ENCODE measurements around the gene ATP7B.
"Not testable (repeated sequence)": the region's sequence is repeated elsewhere in the genome, so short reads cannot be mapped to it uniquely, and the experiment has no call there.

ATP7B gene

GRCh38 chr13:51997186-51997585 lies 14.1 kb downstream of the ATP7B start:
- in situ Hi-C loops (cut with HindIII; ENCODE audit: low sequenced_read_pairs) = no loop called here
- DNase-seq (ENCODE audit: low read depth) = no peak
- TF ChIP-seq CTCF (IDR thresholded peaks at IDR 0.05; ENCODE audit: low read depth, low read length, missing control alignments) = no peak
- H3K4me3 ChIP-seq (ENCODE audit: low read depth, low read length) = no peak overlapping the region

- TF ChIP-seq CTCF (IDR thresholded peaks at IDR 0.05; ENCODE audit: low read depth, low read length, missing control alignments) = no peak
- in situ Hi-C loops (cut with HindIII; ENCODE audit: low sequenced_read_pairs) = no loop called here
- no peak for DNase-seq (ENCODE audit: low read depth)
- H3K4me3 ChIP-seq (ENCODE audit: low read depth, low read length) = no peak overlapping the region
These were observed 14.6 kb downstream of the ATP7B start for GRCh38 chr13:51996641-51997040.

GRCh38 chr13:51995677-51996551 lies 15.3 kb downstream of the ATP7B start:
- no peak for DNase-seq (ENCODE audit: low read depth)
- H3K4me3 ChIP-seq (ENCODE audit: low read depth, low read length) = no peak overlapping the region

GRCh38 chr13:51993713-51994112 lies 17.5 kb downstream of the ATP7B start:
- no peak overlapping the region for H3K4me3 ChIP-seq (ENCODE audit: low read depth, low read length)
- in situ Hi-C loops (cut with HindIII; ENCODE audit: low sequenced_read_pairs) = no loop called here
- no peak for TF ChIP-seq CTCF (IDR thresholded peaks at IDR 0.05; ENCODE audit: low read depth, low read length, missing control alignments)
- DNase-seq (ENCODE audit: low read depth) = no peak

More at GRCh38 chr13:51995677-51996551, 15.3 kb downstream of the ATP7B start:
- in situ Hi-C loops (cut with HindIII; ENCODE audit: low sequenced_read_pairs) = no loop called here
- TF ChIP-seq CTCF (IDR thresholded peaks at IDR 0.05; ENCODE audit: low read depth, low read length, missing control alignments) = no peak

- TF ChIP-seq CTCF (IDR thresholded peaks at IDR 0.05; ENCODE audit: low read depth, low read length, missing control alignments) = no peak
These were observed 22.1 kb downstream of the ATP7B start for GRCh38 chr13:51988988-51989618.

GRCh38 chr13:51984904-51985303 lies 26.3 kb downstream of the ATP7B start:
- H3K4me3 ChIP-seq (ENCODE audit: low read depth, low read length); in situ Hi-C loops (cut with HindIII; ENCODE audit: low sequenced_read_pairs); DNase-seq (ENCODE audit: low read depth): not testable (repeated sequence)

More at GRCh38 chr13:51988988-51989618, 22.1 kb downstream of the ATP7B start:
- H3K4me3 ChIP-seq (ENCODE audit: low read depth, low read length) = no peak overlapping the region
- in situ Hi-C loops (cut with HindIII; ENCODE audit: low sequenced_read_pairs) = no loop called here
- no peak for DNase-seq (ENCODE audit: low read depth)

GRCh38 chr13:51983292-51983691 lies 28.0 kb downstream of the ATP7B start:
- in situ Hi-C loops (cut with HindIII; ENCODE audit: low sequenced_read_pairs); DNase-seq (ENCODE audit: low read depth); H3K4me3 ChIP-seq (ENCODE audit: low read depth, low read length): not testable (repeated sequence)

All from astrocyte of the cerebellum (primary cell).